Measurements from ENCODE around the gene IGFBP4.
"Not testable (repeated sequence)": the region's sequence is repeated elsewhere in the genome, so short reads cannot be mapped to it uniquely, and the experiment has no call there.

The IGFBP4 gene

GRCh38 chr17:40443196-40443987 is at the start of gene IGFBP4:
TSS of gene IGFBP4 (plus strand) at chr17:40443450. CDS start at chr17:40443736, 286 bp downstream.
- no peak for DNase-seq (ENCODE audit: low read depth)

DNA sequence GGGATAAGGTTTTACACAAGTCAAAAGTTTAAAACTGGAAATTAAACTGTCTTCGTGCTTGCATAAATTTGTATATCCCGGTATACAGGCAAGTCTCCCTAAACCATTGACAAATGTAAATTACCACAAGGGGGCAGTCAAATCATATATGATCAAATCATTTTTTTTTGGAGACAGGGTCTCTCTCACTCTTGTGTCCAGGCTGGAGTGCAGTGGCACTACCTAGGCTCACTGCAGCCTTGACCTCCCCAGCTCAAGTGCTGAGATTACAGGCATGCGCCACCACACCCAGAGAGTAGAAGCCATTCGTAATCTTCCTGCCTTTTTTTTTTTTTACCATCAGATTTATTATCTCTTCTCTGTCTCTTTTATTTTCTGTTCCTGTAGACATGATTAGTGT is 44.1 kb upstream of the IGFBP4 start:
- DNase-seq (ENCODE audit: low read depth): peak; percentile 26

- DNase-seq (ENCODE audit: low read depth): no peak
Measured at GRCh38 chr17:40402668-40403067, 40.6 kb upstream of the IGFBP4 start.

DNA sequence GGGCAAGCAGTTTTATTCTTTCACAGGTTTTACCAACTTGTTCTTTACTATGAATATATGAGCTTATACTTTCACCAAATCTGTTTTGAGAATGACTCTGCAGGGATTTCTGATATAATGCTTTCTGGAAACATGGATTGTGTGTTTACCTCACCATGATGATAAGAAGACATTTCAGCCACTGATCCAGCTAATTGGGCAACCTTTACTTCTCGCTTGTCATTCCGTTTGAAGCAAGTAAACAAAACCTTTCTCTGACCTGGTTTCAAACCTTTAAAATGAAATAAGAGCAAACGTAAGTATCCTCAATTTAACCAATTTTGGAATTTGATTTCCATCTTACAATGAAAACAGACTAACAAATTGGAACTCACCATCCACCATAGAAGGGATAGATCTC is 39.2 kb upstream of the IGFBP4 start:
- DNase-seq (ENCODE audit: low read depth): no peak

- no peak for DNase-seq (ENCODE audit: low read depth)
Measured at GRCh38 chr17:40407460-40407859, 35.8 kb upstream of the IGFBP4 start.

DNA sequence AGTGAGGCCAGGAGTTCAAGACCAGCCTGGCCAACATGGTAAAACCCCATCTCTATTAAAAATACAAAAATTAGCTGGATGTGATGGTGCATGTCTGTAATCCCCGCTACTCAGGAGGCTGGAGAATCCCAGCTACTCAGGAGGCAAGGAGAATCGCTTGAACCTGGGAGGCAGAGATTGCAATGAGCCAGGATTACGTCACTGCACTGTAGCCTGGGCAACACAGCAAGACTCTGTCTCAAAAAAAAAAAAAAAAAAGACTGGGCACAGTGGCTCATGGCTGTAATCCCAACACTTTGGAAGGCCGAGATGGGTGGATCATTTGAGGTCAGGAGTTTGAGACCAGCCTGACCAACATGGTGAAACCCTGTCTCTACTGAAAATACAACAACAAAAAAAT is 33.7 kb upstream of the IGFBP4 start:
- not testable (repeated sequence) for DNase-seq (ENCODE audit: low read depth)

DNA sequence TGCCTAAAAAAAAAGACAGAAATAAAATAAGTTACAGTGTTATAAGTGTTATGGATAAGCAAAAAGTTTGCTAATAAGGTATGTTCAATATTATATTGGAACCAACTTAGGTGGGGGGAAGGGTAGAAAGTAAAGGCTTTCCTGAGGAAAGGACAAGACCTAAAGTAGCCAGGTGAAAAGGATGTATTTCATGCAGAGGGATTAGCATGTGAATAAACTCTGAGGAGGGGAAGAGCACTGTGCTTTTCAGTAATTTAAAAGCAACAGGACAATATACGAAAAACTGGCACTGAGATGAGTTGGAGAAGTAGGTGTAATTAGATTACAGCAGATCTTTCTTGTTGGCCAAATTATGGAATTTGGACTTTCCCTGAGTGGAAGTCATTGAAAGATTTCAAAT is 33.2 kb upstream of the IGFBP4 start:
- DNase-seq (ENCODE audit: low read depth): no peak

DNA sequence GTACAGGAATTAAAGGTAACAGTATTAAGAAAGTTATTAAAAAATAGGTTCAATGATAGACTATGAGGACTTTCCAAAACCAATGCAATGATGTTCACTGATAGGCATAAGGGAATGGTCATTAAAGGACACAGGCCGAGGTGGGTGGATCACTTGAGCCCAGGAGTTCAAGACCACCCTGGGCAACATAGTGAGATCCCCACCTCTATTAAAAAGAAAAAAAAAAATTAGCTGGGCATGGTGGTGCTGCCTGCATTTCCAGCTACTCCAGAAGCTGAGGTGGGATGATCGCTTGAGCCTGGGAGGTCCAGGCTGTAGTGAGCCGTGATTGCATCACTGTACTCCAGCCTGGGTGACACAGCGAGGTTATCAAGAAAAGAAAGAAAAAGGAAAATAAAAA is 31.4 kb upstream of the IGFBP4 start:
- DNase-seq (ENCODE audit: low read depth): no peak

DNA sequence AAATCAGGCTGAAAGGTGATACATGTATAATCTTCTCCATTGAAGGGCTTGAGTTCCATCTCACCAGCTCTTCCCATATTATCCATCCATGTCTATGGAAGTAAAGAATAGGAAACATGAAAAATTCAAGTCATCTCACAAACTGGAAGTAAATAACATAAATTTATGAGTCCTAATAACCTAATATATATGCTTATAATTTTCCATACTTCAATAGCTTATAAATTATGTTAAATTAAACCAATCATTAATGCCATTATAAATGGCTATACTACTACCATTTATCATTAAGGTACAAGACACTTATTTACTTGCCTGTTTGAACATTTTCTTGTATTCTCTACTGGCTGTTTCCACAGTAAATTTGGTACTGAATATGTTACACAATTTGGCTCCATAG is 30.4 kb upstream of the IGFBP4 start:
- DNase-seq (ENCODE audit: low read depth): no peak

DNA sequence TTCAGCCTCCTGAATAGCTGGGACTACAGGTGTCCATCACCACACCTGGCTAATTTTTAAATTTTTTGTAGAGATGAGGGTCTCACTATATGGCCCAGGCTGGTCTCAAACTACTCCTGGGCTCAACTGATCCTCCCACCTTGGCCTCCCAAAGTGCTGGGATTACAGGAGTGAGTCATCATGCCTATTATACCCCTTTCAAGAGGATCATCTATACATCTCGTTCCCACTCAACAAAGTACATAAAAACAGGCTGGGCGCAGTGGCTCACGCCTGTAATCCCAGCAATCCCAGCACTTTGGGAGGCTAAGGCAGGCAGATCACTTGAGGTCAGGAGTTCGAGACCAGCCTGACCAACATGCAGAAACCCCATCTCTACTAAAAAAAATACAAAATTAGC is 28.9 kb upstream of the IGFBP4 start:
- not testable (repeated sequence) for DNase-seq (ENCODE audit: low read depth)

DNA sequence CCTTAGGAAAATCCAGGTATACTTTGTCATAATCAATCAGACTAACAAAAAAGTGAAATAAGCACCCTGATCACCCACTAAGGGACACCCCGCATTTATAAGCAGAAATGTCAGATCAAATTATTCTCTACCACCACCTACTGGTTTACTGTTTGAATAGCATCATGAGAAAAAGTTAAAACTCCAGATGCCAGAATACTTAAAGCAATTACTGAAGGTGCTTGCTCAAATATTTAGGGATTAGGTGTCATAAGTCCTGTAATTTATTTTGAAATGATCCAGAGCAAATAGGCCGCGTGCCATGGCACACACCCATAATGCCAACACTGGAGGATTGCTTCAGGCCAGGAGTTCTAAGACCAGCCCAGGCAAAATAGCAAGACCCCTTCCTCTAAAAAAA is 27.9 kb upstream of the IGFBP4 start:
- no peak for DNase-seq (ENCODE audit: low read depth)

DNA sequence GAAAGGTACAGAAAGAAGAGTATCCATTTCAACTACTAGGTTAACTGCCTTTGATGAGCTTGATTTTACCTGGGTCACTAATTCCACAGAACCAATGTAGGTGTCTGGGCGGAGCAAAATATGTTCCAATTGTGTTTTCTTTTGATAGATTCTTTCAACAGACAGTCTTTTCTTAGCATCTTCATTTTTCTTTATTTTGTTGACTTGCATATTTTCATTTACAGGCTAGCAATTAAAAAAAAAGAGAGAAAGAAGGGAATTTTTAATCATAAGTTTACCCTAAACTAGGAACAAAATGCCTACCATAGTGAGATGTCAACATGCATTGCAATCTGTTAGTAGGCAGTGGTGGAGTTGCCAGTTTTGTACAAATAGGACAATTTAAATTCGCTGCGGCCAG is 26.6 kb upstream of the IGFBP4 start:
- no peak for DNase-seq (ENCODE audit: low read depth)

DNA sequence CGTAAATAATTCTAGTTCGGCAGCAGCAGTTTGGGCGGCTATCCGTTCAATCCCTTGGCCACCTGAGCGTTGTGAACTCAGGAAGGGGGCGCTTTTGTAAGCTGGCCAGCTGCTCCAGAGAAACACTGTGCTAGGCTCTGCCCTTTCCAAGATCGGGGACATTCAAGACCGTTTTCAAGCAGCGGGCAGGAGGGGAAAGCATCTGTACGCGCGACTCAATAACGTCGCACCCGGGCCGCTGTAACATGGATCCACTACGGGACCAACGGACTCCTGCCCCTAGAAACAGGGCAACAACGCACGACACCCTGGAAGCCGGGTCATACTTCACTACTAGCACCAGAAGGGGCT is 26.0 kb upstream of the IGFBP4 start:
- DNase-seq (ENCODE audit: low read depth): no peak

GRCh38 chr17:40417609-40418427 is 25.4 kb upstream of the IGFBP4 start, which contains the start of gene TOP2A:
TSS of gene TOP2A (minus strand) at chr17:40417896. CDS start at chr17:40417791, 105 bp downstream.
- DNase-seq (ENCODE audit: low read depth): peak; percentile 100

GRCh38 chr17:40418428-40418706 is 24.9 kb upstream of the IGFBP4 start:
- no peak for DNase-seq (ENCODE audit: low read depth)

- DNase-seq (ENCODE audit: low read depth): no peak
Measured at GRCh38 chr17:40419559-40420331, 23.5 kb upstream of the IGFBP4 start.

DNA sequence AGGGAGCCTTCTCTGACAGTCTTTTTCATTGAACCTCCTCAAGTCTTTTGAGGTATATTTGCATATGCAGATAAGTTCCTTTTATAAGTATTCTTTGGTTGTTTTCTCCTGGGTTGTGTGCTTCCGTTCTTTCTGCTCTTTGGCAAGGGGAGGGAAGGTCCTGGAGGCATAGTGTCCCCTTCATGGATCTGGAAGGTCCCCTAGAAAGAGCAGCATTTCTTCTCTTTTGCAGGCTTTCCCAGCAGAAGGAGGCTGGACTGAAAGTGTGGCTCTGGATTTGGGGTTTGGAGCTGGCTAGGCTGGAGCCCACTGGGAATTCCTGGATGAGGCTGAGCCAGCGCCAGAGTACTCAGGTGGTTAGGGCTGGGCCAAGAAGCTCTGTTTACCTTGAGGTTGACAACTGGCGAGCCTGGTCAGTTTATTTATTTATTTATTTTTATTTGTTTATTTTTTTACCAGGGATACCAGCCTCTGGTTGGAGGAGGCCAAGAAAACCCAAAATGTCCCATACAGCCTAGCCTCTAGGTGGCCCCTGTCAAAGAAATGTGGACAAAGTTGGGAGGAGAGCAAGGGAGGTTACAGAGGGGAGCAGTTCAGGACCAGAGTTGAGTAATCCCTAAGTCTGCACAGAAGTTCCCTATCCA is 20.1 kb upstream of the IGFBP4 start:
- no peak for DNase-seq (ENCODE audit: low read depth)

GRCh38 chr17:40425741-40426140 is 17.5 kb upstream of the IGFBP4 start:
- DNase-seq (ENCODE audit: low read depth): no peak

GRCh38 chr17:40427002-40427491 is 16.2 kb upstream of the IGFBP4 start:
- DNase-seq (ENCODE audit: low read depth): no peak

- DNase-seq (ENCODE audit: low read depth): no peak
Measured at GRCh38 chr17:40430272-40431230, 12.7 kb upstream of the IGFBP4 start.

DNA sequence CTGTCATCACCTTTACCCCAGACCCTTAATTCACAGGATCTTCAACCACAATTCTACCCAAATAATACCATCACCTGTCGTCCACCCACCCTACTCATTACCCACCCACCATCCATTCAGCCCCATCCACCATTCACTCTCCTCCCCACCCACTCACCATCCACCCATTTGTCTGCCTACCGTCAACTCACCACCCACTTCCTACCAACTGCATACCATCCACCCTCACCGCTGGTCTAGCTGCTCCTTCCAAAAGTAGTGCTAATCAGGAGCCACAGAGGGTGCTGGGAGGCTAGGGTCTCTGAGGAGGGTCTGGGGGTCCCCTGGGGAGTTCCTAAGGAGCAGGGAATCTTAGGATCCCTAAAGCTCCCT is 12.0 kb upstream of the IGFBP4 start:
- DNase-seq (ENCODE audit: low read depth): no peak
